ENCODE measurements around the gene DMGDH. TPM values are rescaled to one million over a fixed set of nuclear protein-coding genes. Genes with fewer than 3 reads are reported as not detected.

DMGDH gene
- total RNA-seq (2022; extraction: Qiagen RNA extraction), result 0.12 TPM in 1 of 5 replicates, not detected in the others

GRCh38 chr5:79069488-79070349, at the start of gene DMGDH, which contains the start of gene BHMT2:
Gene DMGDH, minus strand, starts transcription at chr5:79069674. Its CDS starts 54 bp downstream, at chr5:79069620.
Gene BHMT2, plus strand, starts transcription at chr5:79069767. Its CDS starts 16 bp downstream, at chr5:79069783.

GRCh38 chr5:79111387-79111959, 42.0 kb upstream of the DMGDH start, which contains the start of gene BHMT:
Gene BHMT, plus strand, starts transcription at chr5:79111809. Its CDS starts 77 bp downstream, at chr5:79111886.

GRCh38 chr5:78985116-78985724, 84.3 kb downstream of the DMGDH start, which contains the start of gene ARSB:
Gene ARSB, minus strand, starts transcription at chr5:78985310. Its CDS starts 62 bp downstream, at chr5:78985248.

Other genes starting within 250 kb of the DMGDH start
- gene ARSB, start 84.4 kb downstream of the DMGDH start, total RNA-seq (2022; extraction: Qiagen RNA extraction), result 8.8 to 12.1 TPM (median 10.4 TPM) in 5 replicates
- gene BHMT2, start 93 bp upstream of the DMGDH start, total RNA-seq (2022; extraction: Qiagen RNA extraction), result not detected in 5 replicates
- gene BHMT, start 42.1 kb upstream of the DMGDH start, total RNA-seq (2022; extraction: Qiagen RNA extraction), result not detected in 5 replicates
- gene JMY, start 166.5 kb upstream of the DMGDH start, total RNA-seq (2022; extraction: Qiagen RNA extraction), result 2.3 to 4.3 TPM (median 3.3 TPM) in 5 replicates

All from A549 treated with dexamethasone at 1 μM for 4 hours (cell line).